Measurements from ENCODE around the gene ANKRD34A. TPM values are rescaled to one million over a fixed set of nuclear protein-coding genes. Genes with fewer than 3 reads are reported as not detected.

Gene ANKRD34A
- polyA plus RNA-seq, 4 donors, result 0.31 to 1.1 (median 0.51) TPM

- FAIRE-seq, result no peak
- no peak for DNase-seq
- H3K4me3 ChIP-seq (ENCODE audit: low read depth in 1 of 3, low read length in 3 of 3), result no peak overlapping the region
- H3K4me1 ChIP-seq (ENCODE audit: control insufficient read depth in 3 of 3, insufficient read depth in 2 of 3, low read depth in 1 of 3, low read length in 2 of 3), result peaks cover 2 to 43% (median 20%) of the 10 kb centered on the region in 3 donors
- no peaks in the 10 kb centered on the region for H3K36me3 ChIP-seq (ENCODE audit: control insufficient read depth in 3 of 3, insufficient read depth in 2 of 3, low read depth in 1 of 3, low read length in 3 of 3)
- H3K9me3 ChIP-seq (ENCODE audit: control insufficient read depth in 2 of 2, insufficient read depth in 1 of 2, low read depth in 1 of 2, low read length in 1 of 2), result no peaks in the 10 kb centered on the region
- peak overlapping the region in 1 of 3 donors; percentile 33 for H3K27ac ChIP-seq (ENCODE audit: low read depth in 1 of 3, low read length in 2 of 3)
- peaks cover 0 to 62% (median 0%) of the 10 kb centered on the region in 3 donors for H3K27me3 ChIP-seq (ENCODE audit: control insufficient read depth in 3 of 3, insufficient read depth in 3 of 3, low read length in 3 of 3)
These were observed 5.0 kb downstream of the ANKRD34A start for GRCh38 chr1:145959333-145959732.

DNA sequence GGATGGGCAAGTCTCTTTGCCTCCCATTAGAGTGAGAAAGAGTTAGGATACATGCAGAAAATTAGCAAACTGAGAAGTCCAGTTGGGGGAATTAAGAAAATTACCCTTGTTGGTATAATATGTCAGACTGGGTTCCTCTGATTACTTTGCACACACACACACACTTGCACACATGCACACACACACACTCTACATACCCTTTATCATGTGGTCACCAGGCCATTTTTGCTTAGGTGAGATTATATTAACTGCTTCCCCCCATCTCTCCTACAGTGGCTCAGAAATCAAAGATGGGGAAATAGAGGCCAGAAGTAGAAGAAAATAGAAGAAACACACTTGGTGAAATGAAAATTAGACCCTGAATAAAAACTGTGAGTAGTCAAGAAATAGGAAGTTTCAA is 5.6 kb downstream of the ANKRD34A start:
- FAIRE-seq (no peak), DNase-seq (no peak)
- H3K9me3 ChIP-seq (ENCODE audit: control insufficient read depth in 2 of 2, insufficient read depth in 1 of 2, low read depth in 1 of 2, low read length in 1 of 2), result no peaks in the 10 kb centered on the region
- H3K27me3 ChIP-seq (ENCODE audit: control insufficient read depth in 3 of 3, insufficient read depth in 3 of 3, low read length in 3 of 3), result peaks cover 0 to 61% (median 0%) of the 10 kb centered on the region in 3 donors
- H3K4me1 ChIP-seq (ENCODE audit: control insufficient read depth in 3 of 3, insufficient read depth in 2 of 3, low read depth in 1 of 3, low read length in 2 of 3), result peaks cover 2 to 38% (median 18%) of the 10 kb centered on the region in 3 donors
- H3K36me3 ChIP-seq (ENCODE audit: control insufficient read depth in 3 of 3, insufficient read depth in 2 of 3, low read depth in 1 of 3, low read length in 3 of 3), result no peaks in the 10 kb centered on the region
- no peak overlapping the region for H3K27ac ChIP-seq (ENCODE audit: low read depth in 1 of 3, low read length in 2 of 3)
- H3K4me3 ChIP-seq (ENCODE audit: low read depth in 1 of 3, low read length in 3 of 3), result no peak overlapping the region

DNA sequence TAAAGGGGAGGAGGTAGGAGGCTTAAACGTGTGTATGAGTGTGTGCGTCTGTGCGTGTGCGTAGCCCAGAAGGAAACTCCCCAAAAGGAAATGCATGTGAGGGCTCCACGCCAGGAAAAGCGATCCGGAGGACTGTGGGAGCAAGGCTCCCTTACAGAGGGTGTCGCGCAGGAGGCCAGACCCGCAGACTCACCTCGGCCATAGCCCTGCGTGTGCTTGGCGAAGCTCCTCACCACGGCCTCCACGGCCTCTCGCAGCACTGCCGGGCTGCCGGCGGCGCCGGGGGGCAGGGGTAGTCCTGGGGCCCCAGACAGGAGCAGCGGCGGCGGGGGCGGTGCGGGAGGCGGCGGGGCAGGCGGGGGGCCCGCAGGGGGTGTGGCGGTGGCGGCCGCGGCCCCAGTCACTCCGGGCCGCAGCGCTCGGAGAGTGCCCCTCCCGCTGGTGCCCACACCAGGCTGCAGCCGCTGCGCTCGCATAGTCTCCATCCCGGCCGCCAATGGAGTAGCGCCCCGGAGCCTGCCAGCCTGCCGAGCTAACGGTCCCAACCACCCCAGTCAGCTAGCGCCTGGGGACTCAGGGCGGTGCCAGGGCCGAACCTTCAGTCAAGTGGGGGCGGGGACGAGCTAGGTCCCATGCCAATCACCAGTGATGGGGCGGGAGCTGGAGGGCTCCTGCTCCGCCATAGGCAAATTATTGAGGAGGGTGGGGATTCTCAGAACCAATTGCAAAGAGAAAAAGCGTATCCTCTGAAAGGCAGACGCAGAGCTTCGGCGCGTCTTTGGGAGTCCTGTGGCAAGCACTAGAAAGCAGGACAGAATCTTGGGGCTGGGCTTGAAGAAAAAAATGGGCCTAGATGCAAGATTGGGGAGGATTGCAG is 6.7 kb downstream of the ANKRD34A start, which contains the start of gene LIX1L:
Gene LIX1L (minus strand): TSS at position 575 of the 877 bp plus-strand sequence. CDS start 90 bp downstream, at position 485.
- no peak for FAIRE-seq
- peak; percentile 95 to 97 for DNase-seq
- Histone ChIP-seq H3K36me3 (ENCODE audit: control insufficient read depth in 3 of 3, insufficient read depth in 2 of 3, low read depth in 1 of 3, low read length in 3 of 3) (no peaks in the 10 kb centered on the region), H3K27ac (ENCODE audit: low read depth in 1 of 3, low read length in 2 of 3) (peak within 1 kb of the TSS in 2 of 3 donors; percentile 84 to 92), H3K9me3 (ENCODE audit: control insufficient read depth in 2 of 2, insufficient read depth in 1 of 2, low read depth in 1 of 2, low read length in 1 of 2) (no peaks in the 10 kb centered on the region), H3K4me1 (ENCODE audit: control insufficient read depth in 3 of 3, insufficient read depth in 2 of 3, low read depth in 1 of 3, low read length in 2 of 3) (peaks cover 0 to 28% (median 13%) of the 10 kb centered on the region in 3 donors), H3K4me3 (ENCODE audit: low read depth in 1 of 3, low read length in 3 of 3) (peak within 1 kb of the TSS; percentile 56 to 67 (median 60)), H3K27me3 (ENCODE audit: control insufficient read depth in 3 of 3, insufficient read depth in 3 of 3, low read length in 3 of 3) (peaks cover 0 to 51% (median 0%) of the 10 kb centered on the region in 3 donors)
- 0 to 1% (median 1%) methylated on average over 49 to 60 of the region's 60 CpGs for WGBS, 3 donors

GRCh38 chr1:145956781-145957442 is 7.5 kb downstream of the ANKRD34A start:
- H3K27ac ChIP-seq (ENCODE audit: low read depth in 1 of 3, low read length in 2 of 3), result peak overlapping the region in 2 of 3 donors; percentile 84 to 92

DNA sequence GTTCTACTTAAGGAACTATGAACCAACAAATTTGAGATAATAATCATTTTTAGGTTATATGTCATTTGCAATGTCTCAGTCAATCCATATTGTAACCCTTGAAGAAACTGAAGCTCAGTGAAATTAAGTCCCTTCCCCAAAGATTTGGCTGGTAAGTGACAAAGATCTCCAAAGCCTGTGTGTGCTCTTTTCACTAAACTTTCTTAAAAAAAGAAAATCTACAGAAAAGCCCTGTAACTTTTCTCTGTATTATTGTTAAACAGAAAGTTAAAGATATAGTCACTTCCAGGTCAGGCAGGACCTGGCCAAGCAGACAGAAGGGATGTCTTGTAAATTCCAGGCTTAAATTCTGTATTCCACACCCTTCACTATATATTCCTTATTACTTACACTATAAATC is 8.0 kb downstream of the ANKRD34A start:
- Histone ChIP-seq H3K27ac (ENCODE audit: low read depth in 1 of 3, low read length in 2 of 3) (peak overlapping the region in 2 of 3 donors; percentile 84 to 92), H3K36me3 (ENCODE audit: control insufficient read depth in 3 of 3, insufficient read depth in 2 of 3, low read depth in 1 of 3, low read length in 3 of 3) (no peaks in the 10 kb centered on the region), H3K4me1 (ENCODE audit: control insufficient read depth in 3 of 3, insufficient read depth in 2 of 3, low read depth in 1 of 3, low read length in 2 of 3) (peaks cover 0 to 16% (median 13%) of the 10 kb centered on the region in 3 donors), H3K9me3 (ENCODE audit: control insufficient read depth in 2 of 2, insufficient read depth in 1 of 2, low read depth in 1 of 2, low read length in 1 of 2) (no peaks in the 10 kb centered on the region), H3K27me3 (ENCODE audit: control insufficient read depth in 3 of 3, insufficient read depth in 3 of 3, low read length in 3 of 3) (peaks cover 0 to 38% (median 0%) of the 10 kb centered on the region in 3 donors), H3K4me3 (ENCODE audit: low read depth in 1 of 3, low read length in 3 of 3) (peak overlapping the region in 2 of 3 donors; percentile 12 to 56)
- FAIRE-seq, result no peak
- no peak for DNase-seq

More at GRCh38 chr1:145956781-145957442, 7.5 kb downstream of the ANKRD34A start:
- Histone ChIP-seq H3K36me3 (ENCODE audit: control insufficient read depth in 3 of 3, insufficient read depth in 2 of 3, low read depth in 1 of 3, low read length in 3 of 3) (no peaks in the 10 kb centered on the region), H3K27me3 (ENCODE audit: control insufficient read depth in 3 of 3, insufficient read depth in 3 of 3, low read length in 3 of 3) (peaks cover 0 to 43% (median 0%) of the 10 kb centered on the region in 3 donors), H3K4me3 (ENCODE audit: low read depth in 1 of 3, low read length in 3 of 3) (peak overlapping the region; percentile 12 to 60 (median 56)), H3K9me3 (ENCODE audit: control insufficient read depth in 2 of 2, insufficient read depth in 1 of 2, low read depth in 1 of 2, low read length in 1 of 2) (no peaks in the 10 kb centered on the region), H3K4me1 (ENCODE audit: control insufficient read depth in 3 of 3, insufficient read depth in 2 of 3, low read depth in 1 of 3, low read length in 2 of 3) (peaks cover 0 to 21% (median 13%) of the 10 kb centered on the region in 3 donors)
- WGBS, 3 donors, result 27 to 61% (median 41%) methylated on average over 3 of the region's 3 CpGs
- FAIRE-seq (no peak), DNase-seq (no peak)

- no peak for FAIRE-seq
- H3K36me3 ChIP-seq (ENCODE audit: control insufficient read depth in 3 of 3, insufficient read depth in 2 of 3, low read depth in 1 of 3, low read length in 3 of 3), result no peaks in the 10 kb centered on the region
- peak overlapping the region in 1 of 3 donors; percentile 40 for H3K27ac ChIP-seq (ENCODE audit: low read depth in 1 of 3, low read length in 2 of 3)
- H3K4me1 ChIP-seq (ENCODE audit: control insufficient read depth in 3 of 3, insufficient read depth in 2 of 3, low read depth in 1 of 3, low read length in 2 of 3), result peaks cover 0 to 13% (median 8%) of the 10 kb centered on the region in 3 donors
- no peak for DNase-seq
- no peaks in the 10 kb centered on the region for H3K9me3 ChIP-seq (ENCODE audit: control insufficient read depth in 2 of 2, insufficient read depth in 1 of 2, low read depth in 1 of 2, low read length in 1 of 2)
- H3K27me3 ChIP-seq (ENCODE audit: control insufficient read depth in 3 of 3, insufficient read depth in 3 of 3, low read length in 3 of 3), result peaks cover 0 to 29% (median 0%) of the 10 kb centered on the region in 3 donors
- H3K4me3 ChIP-seq (ENCODE audit: low read depth in 1 of 3, low read length in 3 of 3), result no peak overlapping the region
- 44 to 74% (median 55%) methylated on average over 2 of the region's 2 CpGs for WGBS, 3 donors
These were observed 8.9 kb downstream of the ANKRD34A start for GRCh38 chr1:145955436-145955835.

- FAIRE-seq (no peak), DNase-seq (no peak)
- no peaks in the 10 kb centered on the region for H3K36me3 ChIP-seq (ENCODE audit: control insufficient read depth in 3 of 3, insufficient read depth in 2 of 3, low read depth in 1 of 3, low read length in 3 of 3)
- peaks cover 0 to 14% (median 0%) of the 10 kb centered on the region in 3 donors for H3K27me3 ChIP-seq (ENCODE audit: control insufficient read depth in 3 of 3, insufficient read depth in 3 of 3, low read length in 3 of 3)
- WGBS, 3 donors, result 73 to 83% (median 79%) methylated on average over 6 of the region's 6 CpGs
- H3K9me3 ChIP-seq (ENCODE audit: control insufficient read depth in 2 of 2, insufficient read depth in 1 of 2, low read depth in 1 of 2, low read length in 1 of 2), result no peaks in the 10 kb centered on the region
- H3K27ac ChIP-seq (ENCODE audit: low read depth in 1 of 3, low read length in 2 of 3), result no peak overlapping the region
- peaks cover 0 to 13% (median 5%) of the 10 kb centered on the region in 3 donors for H3K4me1 ChIP-seq (ENCODE audit: control insufficient read depth in 3 of 3, insufficient read depth in 2 of 3, low read depth in 1 of 3, low read length in 2 of 3)
- no peak overlapping the region for H3K4me3 ChIP-seq (ENCODE audit: low read depth in 1 of 3, low read length in 3 of 3)
These were observed 10.5 kb downstream of the ANKRD34A start for GRCh38 chr1:145953861-145954260.

DNA sequence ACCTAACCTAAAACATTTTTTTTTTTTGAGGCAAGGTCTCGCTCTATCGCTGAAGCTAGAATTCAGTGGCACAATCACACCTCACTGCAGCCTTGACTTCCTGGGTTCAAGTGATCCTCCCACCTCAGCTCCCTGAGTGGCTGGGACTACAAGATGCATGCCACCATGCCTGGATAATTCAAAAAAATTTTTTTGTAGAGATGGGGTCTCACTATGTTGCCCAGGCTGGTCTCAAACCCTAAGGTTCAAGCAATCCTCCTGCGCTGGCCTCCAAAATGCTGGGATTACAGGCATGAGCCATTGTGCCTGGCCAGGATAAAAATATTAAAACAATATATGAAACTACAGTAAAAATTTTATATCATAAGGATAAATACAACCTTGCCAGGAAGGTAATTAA is 11.5 kb downstream of the ANKRD34A start:
- H3K9me3 ChIP-seq (ENCODE audit: control insufficient read depth in 2 of 2, insufficient read depth in 1 of 2, low read depth in 1 of 2, low read length in 1 of 2), result no peaks in the 10 kb centered on the region
- peaks cover 0 to 13% (median 0%) of the 10 kb centered on the region in 3 donors for H3K4me1 ChIP-seq (ENCODE audit: control insufficient read depth in 3 of 3, insufficient read depth in 2 of 3, low read depth in 1 of 3, low read length in 2 of 3)
- DNase-seq (no peak), FAIRE-seq (no peak)
- H3K4me3 ChIP-seq (ENCODE audit: low read depth in 1 of 3, low read length in 3 of 3), result no peak overlapping the region
- H3K27me3 ChIP-seq (ENCODE audit: control insufficient read depth in 3 of 3, insufficient read depth in 3 of 3, low read length in 3 of 3), result peaks cover 0 to 10% (median 0%) of the 10 kb centered on the region in 3 donors
- H3K36me3 ChIP-seq (ENCODE audit: control insufficient read depth in 3 of 3, insufficient read depth in 2 of 3, low read depth in 1 of 3, low read length in 3 of 3), result no peaks in the 10 kb centered on the region
- H3K27ac ChIP-seq (ENCODE audit: low read depth in 1 of 3, low read length in 2 of 3), result no peak overlapping the region
- WGBS, 3 donors, result 97 to 99% (median 98%) methylated on average over 3 of the region's 3 CpGs

Data from small intestine (tissue), 7 donors.